Glomerular endothelial cell (primary cell): Measurements from ENCODE around the gene EXOC3L2. TPM values are rescaled to one million over a fixed set of nuclear protein-coding genes. Genes with fewer than 3 reads are reported as not detected.

ENCODE experiments used
- DNase-seq: peaks from one replicate; pipeline ENCODE4 v3.0.0-alpha.2; 2011; ENCODE audit warnings: low read depth, low spot score; ENCODE audit errors: extremely low read depth
- total RNA-seq: library from RNA; depleted of rRNA; stranded (reverse); fragments of >200 nt; gene quantifications from 2 replicates; pipeline ENCODE4 v1.2.3, GENCODE V29; 2015

Gene EXOC3L2
- total RNA-seq, 1 donor from 2014 or later, result 8.3 TPM

- no peak for DNase-seq
These were observed 81.3 kb downstream of the EXOC3L2 start for GRCh38 chr19:45163751-45164460.

- no peak for DNase-seq
These were observed 82.1 kb downstream of the EXOC3L2 start for GRCh38 chr19:45163156-45163555.

GRCh38 chr19:45162608-45163143 lies 82.5 kb downstream of the EXOC3L2 start:
- DNase-seq, result no peak

Other genes starting within 250 kb of the EXOC3L2 start
- 24.1 and 46.9 TPM in 2 replicates for gene RELB, start 243.9 kb downstream of the EXOC3L2 start, total RNA-seq
- 42.7 and 43.3 TPM in 2 replicates for gene CLASRP, start 206.4 kb downstream of the EXOC3L2 start, total RNA-seq
- gene ZNF296, start 168.9 kb downstream of the EXOC3L2 start, total RNA-seq, result 0.53 and 0.78 TPM in 2 replicates
- gene GEMIN7, start 166.1 kb downstream of the EXOC3L2 start, total RNA-seq, result 33.6 and 45.6 TPM in 2 replicates
- gene PPP1R37, start 152.2 kb downstream of the EXOC3L2 start, total RNA-seq, result 39.6 and 44.7 TPM in 2 replicates
- gene NKPD1, start 84.4 kb downstream of the EXOC3L2 start, total RNA-seq, result 0.29 TPM in 2 replicates
- 19.4 and 25.3 TPM in 2 replicates for gene TRAPPC6A, start 67.2 kb downstream of the EXOC3L2 start, total RNA-seq
- gene BLOC1S3, start 66.6 kb downstream of the EXOC3L2 start, total RNA-seq, result 15.6 and 21.3 TPM in 2 replicates
- 32.3 and 36.6 TPM in 2 replicates for gene MARK4, start 5.9 kb upstream of the EXOC3L2 start, total RNA-seq
- gene CKM, start 77.5 kb upstream of the EXOC3L2 start, total RNA-seq, result not detected in 2 replicates
- not detected in 2 replicates for gene KLC3, start 95.3 kb upstream of the EXOC3L2 start, total RNA-seq
- 41.9 and 51.5 TPM in 2 replicates for gene ERCC2, start 125.2 kb upstream of the EXOC3L2 start, total RNA-seq
- 16.2 and 44.6 TPM in 2 replicates for gene PPP1R13L, start 159.7 kb upstream of the EXOC3L2 start, total RNA-seq
- gene POLR1G, start 161.2 kb upstream of the EXOC3L2 start, total RNA-seq, result 6.3 and 12.7 TPM in 2 replicates
- 96.3 and 120 TPM in 2 replicates for gene ERCC1, start 178.5 kb upstream of the EXOC3L2 start, total RNA-seq
- 4.8 and 26.4 TPM in 2 replicates for gene FOSB, start 222.6 kb upstream of the EXOC3L2 start, total RNA-seq